ENCODE measurements around the gene DCST1.

Gene DCST1

DNA sequence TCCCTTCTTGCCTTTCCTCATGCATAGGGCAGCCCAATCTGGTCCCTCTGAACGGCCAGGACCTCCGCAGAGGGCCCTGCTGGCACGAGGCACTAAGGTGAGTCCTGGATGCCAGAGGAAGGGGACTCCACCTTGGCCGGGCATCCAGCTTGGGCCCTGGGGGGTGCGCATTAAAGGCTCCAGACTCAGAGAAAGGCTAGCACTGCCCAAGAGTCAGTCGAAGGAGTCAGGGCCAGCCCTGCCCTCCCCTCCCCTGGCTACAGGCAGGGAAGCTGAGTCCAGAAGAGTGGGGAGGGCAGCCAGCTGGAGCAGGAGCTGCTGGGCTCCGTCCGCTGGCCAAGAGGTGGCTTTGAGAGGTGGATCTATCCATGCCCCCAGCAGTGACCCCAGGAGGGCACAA lies 27.1 kb downstream of the DCST1 start:
- TF ChIP-seq, protein P1, sequence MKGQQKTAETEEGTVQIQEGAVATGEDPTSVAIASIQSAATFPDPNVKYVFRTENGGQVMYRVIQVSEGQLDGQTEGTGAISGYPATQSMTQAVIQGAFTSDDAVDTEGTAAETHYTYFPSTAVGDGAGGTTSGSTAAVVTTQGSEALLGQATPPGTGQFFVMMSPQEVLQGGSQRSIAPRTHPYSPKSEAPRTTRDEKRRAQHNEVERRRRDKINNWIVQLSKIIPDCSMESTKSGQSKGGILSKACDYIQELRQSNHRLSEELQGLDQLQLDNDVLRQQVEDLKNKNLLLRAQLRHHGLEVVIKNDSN (IDR thresholded peaks at IDR 0.05), result no peak
- no peak for TF ChIP-seq TCF12 (IDR thresholded peaks at IDR 0.05; ENCODE audit: low read depth)
- TF ChIP-seq RAD21 (IDR thresholded peaks at IDR 0.05; ENCODE audit: low read depth), result no peak
- no peak for TF ChIP-seq EGR1 (IDR thresholded peaks at IDR 0.05)
- no peak for TF ChIP-seq ZBTB7A (IDR thresholded peaks at IDR 0.05; ENCODE audit: low read depth)
- no peak for TF ChIP-seq NFIC (IDR thresholded peaks at IDR 0.05)
- TF ChIP-seq, protein P2, sequence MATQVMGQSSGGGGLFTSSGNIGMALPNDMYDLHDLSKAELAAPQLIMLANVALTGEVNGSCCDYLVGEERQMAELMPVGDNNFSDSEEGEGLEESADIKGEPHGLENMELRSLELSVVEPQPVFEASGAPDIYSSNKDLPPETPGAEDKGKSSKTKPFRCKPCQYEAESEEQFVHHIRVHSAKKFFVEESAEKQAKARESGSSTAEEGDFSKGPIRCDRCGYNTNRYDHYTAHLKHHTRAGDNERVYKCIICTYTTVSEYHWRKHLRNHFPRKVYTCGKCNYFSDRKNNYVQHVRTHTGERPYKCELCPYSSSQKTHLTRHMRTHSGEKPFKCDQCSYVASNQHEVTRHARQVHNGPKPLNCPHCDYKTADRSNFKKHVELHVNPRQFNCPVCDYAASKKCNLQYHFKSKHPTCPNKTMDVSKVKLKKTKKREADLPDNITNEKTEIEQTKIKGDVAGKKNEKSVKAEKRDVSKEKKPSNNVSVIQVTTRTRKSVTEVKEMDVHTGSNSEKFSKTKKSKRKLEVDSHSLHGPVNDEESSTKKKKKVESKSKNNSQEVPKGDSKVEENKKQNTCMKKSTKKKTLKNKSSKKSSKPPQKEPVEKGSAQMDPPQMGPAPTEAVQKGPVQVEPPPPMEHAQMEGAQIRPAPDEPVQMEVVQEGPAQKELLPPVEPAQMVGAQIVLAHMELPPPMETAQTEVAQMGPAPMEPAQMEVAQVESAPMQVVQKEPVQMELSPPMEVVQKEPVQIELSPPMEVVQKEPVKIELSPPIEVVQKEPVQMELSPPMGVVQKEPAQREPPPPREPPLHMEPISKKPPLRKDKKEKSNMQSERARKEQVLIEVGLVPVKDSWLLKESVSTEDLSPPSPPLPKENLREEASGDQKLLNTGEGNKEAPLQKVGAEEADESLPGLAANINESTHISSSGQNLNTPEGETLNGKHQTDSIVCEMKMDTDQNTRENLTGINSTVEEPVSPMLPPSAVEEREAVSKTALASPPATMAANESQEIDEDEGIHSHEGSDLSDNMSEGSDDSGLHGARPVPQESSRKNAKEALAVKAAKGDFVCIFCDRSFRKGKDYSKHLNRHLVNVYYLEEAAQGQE (IDR thresholded peaks at IDR 0.05; ENCODE audit: low read depth), result no peak
- no peak for TF ChIP-seq FOXM1 (IDR thresholded peaks at IDR 0.05; ENCODE audit: borderline replicate concordance, low read depth)
- no peak for TF ChIP-seq EP300 (IDR thresholded peaks at IDR 0.05; ENCODE audit: borderline replicate concordance)
- TF ChIP-seq TEAD4 (IDR thresholded peaks at IDR 0.05), result no peak
- no peak for TF ChIP-seq TAF1 (IDR thresholded peaks at IDR 0.05; ENCODE audit: low read depth)
- TF ChIP-seq CEBPB (IDR thresholded peaks at IDR 0.05), result no peak
- no peak for TF ChIP-seq CREB1 (IDR thresholded peaks at IDR 0.05; ENCODE audit: low read depth)
- no peak for TF ChIP-seq YY1 (IDR thresholded peaks at IDR 0.05; ENCODE audit: low read depth)
- TF ChIP-seq, protein P3, sequence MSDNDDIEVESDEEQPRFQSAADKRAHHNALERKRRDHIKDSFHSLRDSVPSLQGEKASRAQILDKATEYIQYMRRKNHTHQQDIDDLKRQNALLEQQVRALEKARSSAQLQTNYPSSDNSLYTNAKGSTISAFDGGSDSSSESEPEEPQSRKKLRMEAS (IDR thresholded peaks at IDR 0.05), result no peak

DNA sequence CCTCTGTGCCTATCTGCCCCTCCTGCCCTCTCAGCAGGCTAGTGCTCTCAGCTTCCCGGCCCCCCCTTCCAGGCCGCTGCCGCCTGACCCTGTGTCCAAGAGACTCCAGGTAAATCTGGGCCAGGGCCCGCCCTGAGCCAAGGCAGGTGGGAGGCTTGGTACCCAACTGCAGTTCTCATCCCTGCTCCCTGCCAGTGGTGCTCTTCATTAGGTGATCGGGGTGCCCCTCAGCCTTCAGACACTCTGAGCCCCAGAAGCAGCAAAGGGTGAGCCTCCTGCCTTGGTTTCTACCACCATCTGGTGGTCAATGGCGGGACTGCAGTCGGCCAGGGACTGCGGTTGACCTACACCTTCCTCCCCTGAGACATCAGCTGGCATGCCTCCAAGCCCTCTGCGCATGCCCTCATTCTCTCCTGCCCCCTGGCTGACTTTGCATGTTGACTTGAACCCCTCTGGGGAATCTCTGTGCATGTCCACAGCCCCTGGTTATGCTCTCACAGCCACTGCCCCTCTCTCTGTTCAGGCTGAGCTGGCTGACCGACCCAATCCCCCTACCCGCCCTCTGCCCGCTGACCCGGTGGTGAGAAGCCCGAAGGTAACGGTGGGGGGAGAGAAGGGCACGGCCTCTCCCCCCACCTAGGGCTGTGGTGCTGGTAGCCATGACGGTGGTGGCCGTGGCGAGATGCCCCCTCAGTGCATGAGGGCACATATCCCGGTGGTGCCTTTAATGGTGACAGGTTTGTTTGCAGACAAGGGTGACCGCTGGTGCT lies 27.9 kb downstream of the DCST1 start:
- TF ChIP-seq FOXM1 (IDR thresholded peaks at IDR 0.05; ENCODE audit: borderline replicate concordance, low read depth), result no peak
- TF ChIP-seq ZBTB7A (IDR thresholded peaks at IDR 0.05; ENCODE audit: low read depth), result no peak
- peak; percentile 74 for TF ChIP-seq NFIC (IDR thresholded peaks at IDR 0.05)
- peak; percentile 96 for TF ChIP-seq RAD21 (IDR thresholded peaks at IDR 0.05; ENCODE audit: low read depth)
- no peak for TF ChIP-seq EP300 (IDR thresholded peaks at IDR 0.05; ENCODE audit: borderline replicate concordance)
- TF ChIP-seq CREB1 (IDR thresholded peaks at IDR 0.05; ENCODE audit: low read depth), result no peak
- TF ChIP-seq, protein P1 (IDR thresholded peaks at IDR 0.05), result no peak
- TF ChIP-seq TAF1 (IDR thresholded peaks at IDR 0.05; ENCODE audit: low read depth), result no peak
- TF ChIP-seq, protein P3 (IDR thresholded peaks at IDR 0.05), result no peak
- no peak for TF ChIP-seq YY1 (IDR thresholded peaks at IDR 0.05; ENCODE audit: low read depth)

DNA sequence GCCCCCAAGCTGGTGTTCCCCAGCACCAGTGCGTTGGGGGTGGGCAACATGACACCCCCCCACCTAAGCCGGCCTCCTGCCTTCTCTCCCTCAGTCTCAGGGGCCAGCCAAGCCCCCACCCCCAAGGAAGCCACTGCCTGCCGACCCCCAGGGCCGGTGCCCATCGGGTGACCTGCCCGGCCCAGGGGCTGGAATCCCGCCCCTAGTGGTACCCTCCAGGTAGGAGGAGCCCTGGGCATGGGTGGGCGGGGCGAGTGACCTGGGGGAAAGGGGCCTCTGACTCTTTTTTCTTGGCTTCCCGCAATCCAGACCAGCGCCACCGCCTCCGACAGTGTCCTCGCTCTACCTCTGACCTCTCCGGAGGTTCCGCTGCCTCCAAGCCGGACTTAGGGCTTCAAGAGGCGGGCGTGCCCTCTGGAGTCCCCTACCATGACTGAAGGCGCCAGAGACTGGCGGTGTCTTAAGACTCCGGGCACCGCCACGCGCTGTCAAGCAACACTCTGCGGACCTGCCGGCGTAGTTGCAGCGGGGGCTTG lies 28.6 kb downstream of the DCST1 start:
- TF ChIP-seq CEBPB (IDR thresholded peaks at IDR 0.05) (no peak), TEAD4 (IDR thresholded peaks at IDR 0.05) (no peak), TAF1 (IDR thresholded peaks at IDR 0.05; ENCODE audit: low read depth) (no peak)

DNA sequence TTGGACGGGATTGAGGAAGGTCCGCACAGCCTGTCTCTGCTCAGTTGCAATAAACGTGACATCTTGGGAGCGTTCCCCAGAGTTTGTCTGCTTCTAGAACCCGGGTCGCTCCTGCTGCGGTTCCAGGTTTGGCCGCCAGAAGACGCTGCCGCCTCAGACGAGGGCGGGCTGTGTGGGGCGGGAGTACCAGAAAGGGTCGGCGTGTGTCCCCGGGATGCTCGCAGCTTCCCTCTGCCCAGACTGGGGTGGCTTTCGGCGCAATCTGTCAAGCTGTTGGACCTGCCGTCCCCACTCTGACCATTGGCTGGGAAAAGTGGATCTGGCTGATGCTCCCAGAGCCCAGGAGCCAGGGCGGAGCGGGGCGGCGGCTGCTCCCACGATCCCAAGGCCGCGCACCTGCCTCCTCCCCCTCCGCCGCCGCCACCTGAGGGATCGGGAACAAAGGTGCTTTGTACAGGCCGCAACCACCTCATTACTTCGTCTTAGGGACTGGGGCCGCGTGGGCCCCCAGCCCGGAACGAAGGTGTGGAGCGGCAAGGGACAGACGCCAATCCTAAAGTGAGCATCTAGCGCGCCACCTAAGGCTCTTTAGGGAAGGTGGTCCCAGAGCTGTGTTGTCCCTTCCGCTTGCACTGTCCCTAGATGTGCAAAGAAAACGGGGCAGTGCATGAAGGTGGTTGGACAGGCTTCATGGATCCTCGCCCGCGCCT lies 29.2 kb downstream of the DCST1 start:
- TF ChIP-seq TCF12 (IDR thresholded peaks at IDR 0.05; ENCODE audit: low read depth), result no peak
- TF ChIP-seq RAD21 (IDR thresholded peaks at IDR 0.05; ENCODE audit: low read depth), result peak; percentile 19; the same call in 1 of the 2 replicates

DNA sequence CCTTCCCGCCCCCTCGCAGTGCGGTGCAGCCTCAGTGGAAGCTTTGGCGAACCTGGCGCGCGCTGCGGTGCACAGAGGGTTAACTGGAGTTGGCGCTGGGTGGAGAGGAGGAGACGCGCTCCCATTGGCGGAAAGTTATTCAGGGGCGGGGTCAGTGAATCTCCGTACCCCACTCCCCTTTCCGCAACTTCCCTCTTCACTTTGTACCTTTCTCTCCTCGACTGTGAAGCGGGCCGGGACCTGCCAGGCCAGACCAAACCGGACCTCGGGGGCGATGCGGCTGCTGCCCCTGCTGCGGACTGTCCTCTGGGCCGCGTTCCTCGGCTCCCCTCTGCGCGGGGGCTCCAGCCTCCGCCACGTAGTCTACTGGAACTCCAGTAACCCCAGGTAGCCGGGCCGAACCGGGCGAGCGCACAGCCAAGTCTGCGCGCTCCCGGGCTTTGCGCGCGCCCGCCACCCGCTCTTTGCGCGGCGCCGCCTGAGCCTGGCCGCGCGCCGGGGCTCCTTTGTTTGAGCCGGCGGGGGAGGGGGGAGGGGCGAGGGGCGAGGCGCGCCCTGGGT lies 30.0 kb downstream of the DCST1 start, which contains the start of gene EFNA4:
Gene EFNA4 (plus strand): TSS at position 191 of the 561 bp plus-strand sequence. CDS start 84 bp downstream, at position 275.
- TF ChIP-seq TAF1 (IDR thresholded peaks at IDR 0.05; ENCODE audit: low read depth) (peak; percentile 74), NFIC (IDR thresholded peaks at IDR 0.05) (peak; percentile 13; the same call in 1 of the 2 replicates)
- TF ChIP-seq, protein P1 (IDR thresholded peaks at IDR 0.05), result no peak

DNA sequence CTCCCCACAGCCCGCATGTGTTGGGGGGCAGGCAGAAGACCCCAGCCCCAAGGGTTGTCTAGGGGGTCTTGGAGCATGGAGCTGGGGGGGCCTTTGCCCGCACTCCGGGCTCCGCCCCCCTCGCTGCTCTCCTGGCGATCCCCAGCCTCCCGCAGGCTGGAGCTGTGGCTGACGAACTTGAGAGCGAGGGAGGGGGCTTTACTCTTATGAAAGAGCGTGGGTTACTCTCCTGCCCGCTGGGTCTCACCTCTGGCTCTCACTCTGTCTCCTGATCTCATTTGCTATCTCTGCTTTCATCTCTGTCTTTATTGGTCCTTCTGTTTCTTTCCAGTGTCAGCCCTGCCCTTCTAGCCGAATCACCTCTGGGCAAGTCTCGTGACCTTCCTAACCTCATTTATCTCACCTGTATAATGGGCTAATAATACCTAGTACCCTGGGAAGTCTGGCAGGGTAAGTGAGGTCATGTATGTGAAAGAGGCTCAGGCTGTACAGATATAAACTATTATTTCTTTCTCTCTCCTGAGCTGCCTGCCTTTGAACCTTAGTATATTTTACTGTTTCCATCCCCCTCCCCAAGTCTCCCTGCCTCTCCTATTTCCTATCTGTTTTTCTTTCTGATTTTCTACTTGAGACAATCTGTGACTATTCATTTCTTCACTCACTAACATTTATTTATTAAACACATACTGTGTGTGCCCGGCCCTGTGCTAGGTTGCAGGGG lies 30.6 kb downstream of the DCST1 start:
- TF ChIP-seq, protein P1 (IDR thresholded peaks at IDR 0.05), result peak; percentile 54
- TF ChIP-seq CREB1 (IDR thresholded peaks at IDR 0.05; ENCODE audit: low read depth), result no peak

All from Ishikawa (cell line).